ENCODE measurements around the gene PCSK5. TPM values are rescaled to one million over a fixed set of nuclear protein-coding genes. Genes with fewer than 3 reads are reported as not detected.

PCSK5 gene
- total RNA-seq, 1 experiment from 2014 or later, result 0.17 TPM

DNA sequence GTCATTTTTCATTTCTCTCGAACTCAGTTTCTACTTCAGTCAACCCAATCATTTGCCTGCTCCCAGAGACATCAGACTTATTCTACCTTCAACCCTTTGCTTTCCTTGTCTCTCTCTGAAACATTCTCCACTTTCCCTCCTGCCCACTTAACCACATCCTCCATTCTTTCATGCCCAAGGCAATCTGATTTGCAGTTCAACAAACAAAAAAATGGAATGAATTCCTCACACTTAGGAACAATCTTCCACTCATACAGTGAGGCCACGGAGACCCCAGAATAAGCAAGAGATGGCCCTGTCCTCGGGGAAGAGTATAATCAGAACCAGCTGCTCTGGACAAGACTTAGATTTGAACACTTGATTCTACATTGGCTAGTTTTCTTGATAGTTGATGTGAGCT lies 323.3 kb downstream of the PCSK5 start:
- no TSS peak for BruUV-seq (replicated peaks)
- H3K4me1 ChIP-seq (ENCODE audit: insufficient read depth, low read length, poor library complexity, severe bottlenecking), result no peaks in the 10 kb centered on the region
- CTCF ChIA-PET, result no interaction called here
- POLR2A ChIA-PET (ENCODE audit: low non-redundant PET), result no interaction called here
- H3K36me3 ChIP-seq (ENCODE audit: insufficient read depth, low read length, poor library complexity, severe bottlenecking), result no peaks in the 10 kb centered on the region
- no peaks in the 10 kb centered on the region for H3K9me3 ChIP-seq (ENCODE audit: low read depth, low read length, poor library complexity, severe bottlenecking)
- DNase-seq (ENCODE audit: low spot score), result no peak
- TF ChIP-seq EZH2 (IDR thresholded peaks at IDR 0.05; ENCODE audit: borderline replicate concordance, low read depth, low read length, poor library complexity, severe bottlenecking), result no peak
- TF ChIP-seq, protein P1, sequence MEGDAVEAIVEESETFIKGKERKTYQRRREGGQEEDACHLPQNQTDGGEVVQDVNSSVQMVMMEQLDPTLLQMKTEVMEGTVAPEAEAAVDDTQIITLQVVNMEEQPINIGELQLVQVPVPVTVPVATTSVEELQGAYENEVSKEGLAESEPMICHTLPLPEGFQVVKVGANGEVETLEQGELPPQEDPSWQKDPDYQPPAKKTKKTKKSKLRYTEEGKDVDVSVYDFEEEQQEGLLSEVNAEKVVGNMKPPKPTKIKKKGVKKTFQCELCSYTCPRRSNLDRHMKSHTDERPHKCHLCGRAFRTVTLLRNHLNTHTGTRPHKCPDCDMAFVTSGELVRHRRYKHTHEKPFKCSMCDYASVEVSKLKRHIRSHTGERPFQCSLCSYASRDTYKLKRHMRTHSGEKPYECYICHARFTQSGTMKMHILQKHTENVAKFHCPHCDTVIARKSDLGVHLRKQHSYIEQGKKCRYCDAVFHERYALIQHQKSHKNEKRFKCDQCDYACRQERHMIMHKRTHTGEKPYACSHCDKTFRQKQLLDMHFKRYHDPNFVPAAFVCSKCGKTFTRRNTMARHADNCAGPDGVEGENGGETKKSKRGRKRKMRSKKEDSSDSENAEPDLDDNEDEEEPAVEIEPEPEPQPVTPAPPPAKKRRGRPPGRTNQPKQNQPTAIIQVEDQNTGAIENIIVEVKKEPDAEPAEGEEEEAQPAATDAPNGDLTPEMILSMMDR (conservative IDR thresholded peaks at IDR 0.05; ENCODE audit: low read depth, low read length), result no peak
- H3K27me3 ChIP-seq (replicated peaks; ENCODE audit: insufficient read depth, low read depth, low read length, poor library complexity), result peaks cover 23% of the 10 kb centered on the region
- H3K27ac ChIP-seq (ENCODE audit: low read depth, low read length, poor library complexity, severe bottlenecking), result no peak overlapping the region
- H3K4me3 ChIP-seq (ENCODE audit: low read depth, low read length, poor library complexity, severe bottlenecking), result no peak overlapping the region
- intact Hi-C loops (cut with micrococcal nuclease; ENCODE audit: unreplicated experiment), result no loop called here

DNA sequence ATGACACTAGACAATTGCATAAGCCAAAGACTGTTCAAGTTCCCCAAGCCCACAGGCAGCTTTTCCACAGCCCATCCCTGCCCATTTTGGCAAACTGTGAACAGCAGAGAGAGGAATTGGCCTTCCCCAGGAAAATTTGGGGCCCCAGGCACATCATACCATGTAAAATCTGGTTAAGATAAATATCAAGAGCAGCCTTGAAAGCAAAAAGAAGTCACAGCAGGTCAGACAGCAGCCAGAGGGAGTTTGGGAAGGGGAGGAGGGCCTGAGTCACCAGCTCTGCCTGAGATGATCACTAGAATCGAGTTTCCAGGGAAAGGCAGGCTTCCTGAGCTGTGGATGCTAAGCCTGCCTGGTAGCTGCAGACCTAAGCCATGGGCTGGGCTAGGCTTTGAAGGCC lies 324.6 kb downstream of the PCSK5 start:
- no peak for DNase-seq (ENCODE audit: low spot score)
- POLR2A ChIA-PET (ENCODE audit: low non-redundant PET), result no interaction called here
- intact Hi-C loops (cut with micrococcal nuclease; ENCODE audit: unreplicated experiment), result no loop called here

DNA sequence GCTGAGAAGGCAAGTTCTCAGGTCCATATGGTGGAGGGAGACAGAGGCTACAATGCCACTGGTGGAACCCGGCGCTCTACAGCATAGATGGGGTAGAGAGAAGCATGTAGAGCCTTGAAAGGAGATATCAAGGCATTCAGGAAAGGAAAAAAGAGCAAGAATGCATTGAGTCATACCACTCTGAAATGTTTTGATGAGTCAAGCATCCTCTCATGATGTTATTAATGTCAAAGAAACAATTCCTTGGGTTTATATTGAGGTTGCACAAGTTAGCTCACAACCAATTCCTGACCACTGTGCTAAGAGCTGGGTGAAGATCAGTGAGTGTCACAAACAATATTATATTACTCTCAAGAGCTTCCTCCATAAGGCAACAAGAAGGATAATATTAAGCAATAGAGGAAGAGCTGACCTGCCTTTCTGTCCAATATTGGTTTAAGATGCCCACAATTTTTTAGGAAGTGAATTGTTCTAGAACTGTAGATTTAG lies 325.7 kb downstream of the PCSK5 start:
- DNase-seq (ENCODE audit: low spot score), result no peak
- no peak overlapping the region for H3K4me3 ChIP-seq (ENCODE audit: low read depth, low read length, poor library complexity, severe bottlenecking)
- H3K27ac ChIP-seq (ENCODE audit: low read depth, low read length, poor library complexity, severe bottlenecking), result no peak overlapping the region
- ChIA-PET POLR2A (ENCODE audit: low non-redundant PET) (no interaction called here), CTCF (no interaction called here)
- no peaks in the 10 kb centered on the region for H3K36me3 ChIP-seq (ENCODE audit: insufficient read depth, low read length, poor library complexity, severe bottlenecking)
- no peaks in the 10 kb centered on the region for H3K9me3 ChIP-seq (ENCODE audit: low read depth, low read length, poor library complexity, severe bottlenecking)
- H3K4me1 ChIP-seq (ENCODE audit: insufficient read depth, low read length, poor library complexity, severe bottlenecking), result no peaks in the 10 kb centered on the region
- intact Hi-C loops (cut with micrococcal nuclease; ENCODE audit: unreplicated experiment), result no loop called here
- H3K27me3 ChIP-seq (replicated peaks; ENCODE audit: insufficient read depth, low read depth, low read length, poor library complexity), result peaks cover 13% of the 10 kb centered on the region
- no peak for TF ChIP-seq EZH2 (IDR thresholded peaks at IDR 0.05; ENCODE audit: borderline replicate concordance, low read depth, low read length, poor library complexity, severe bottlenecking)
- no TSS peak for BruUV-seq (replicated peaks)

More for the DNA sequence above, 324.6 kb downstream of the PCSK5 start:
- H3K4me3 ChIP-seq (ENCODE audit: low read depth, low read length, poor library complexity, severe bottlenecking), result no peak overlapping the region
- no peaks in the 10 kb centered on the region for H3K4me1 ChIP-seq (ENCODE audit: insufficient read depth, low read length, poor library complexity, severe bottlenecking)
- H3K27me3 ChIP-seq (replicated peaks; ENCODE audit: insufficient read depth, low read depth, low read length, poor library complexity), result peaks cover 22% of the 10 kb centered on the region
- no TSS peak for BruUV-seq (replicated peaks)
- CTCF ChIA-PET, result no interaction called here
- H3K36me3 ChIP-seq (ENCODE audit: insufficient read depth, low read length, poor library complexity, severe bottlenecking), result no peaks in the 10 kb centered on the region
- no peak for TF ChIP-seq EZH2 (IDR thresholded peaks at IDR 0.05; ENCODE audit: borderline replicate concordance, low read depth, low read length, poor library complexity, severe bottlenecking)
- TF ChIP-seq, protein P1 (conservative IDR thresholded peaks at IDR 0.05; ENCODE audit: low read depth, low read length), result no peak
- H3K27ac ChIP-seq (ENCODE audit: low read depth, low read length, poor library complexity, severe bottlenecking), result no peak overlapping the region
- H3K9me3 ChIP-seq (ENCODE audit: low read depth, low read length, poor library complexity, severe bottlenecking), result no peaks in the 10 kb centered on the region

All from A673 (cell line).